Measurements from ENCODE around the gene GRK6.

The GRK6 gene

GRCh38 chr5:177440211-177440989 lies 13.9 kb downstream of the GRK6 start:
- no peak overlapping the region for H3K9ac ChIP-seq (ENCODE audit: low read length)
- no peak overlapping the region for H3K27ac ChIP-seq (ENCODE audit: low read length)
- H3K9me3 ChIP-seq (replicated peaks; ENCODE audit: insufficient read depth, low read length): no peaks in the 10 kb centered on the region
- no peak for DNase-seq
- peaks cover 4% of the 10 kb centered on the region for H3K36me3 ChIP-seq (replicated peaks; ENCODE audit: insufficient read depth, low read length)
- no peak overlapping the region for H3K4me3 ChIP-seq (ENCODE audit: low read length)
- H3K27me3 ChIP-seq (replicated peaks; ENCODE audit: insufficient read depth, low read length): no peaks in the 10 kb centered on the region
- peaks cover 31% of the 10 kb centered on the region for H3K4me1 ChIP-seq (ENCODE audit: low read length)
- TF ChIP-seq EZH2phosphoT487 (IDR thresholded peaks at IDR 0.05; ENCODE audit: low read length) (no peak), EZH2 (optimal IDR thresholded peaks at IDR 0.05; ENCODE audit: low read depth, low read length) (no peak)
- TF ChIP-seq, protein P1, sequence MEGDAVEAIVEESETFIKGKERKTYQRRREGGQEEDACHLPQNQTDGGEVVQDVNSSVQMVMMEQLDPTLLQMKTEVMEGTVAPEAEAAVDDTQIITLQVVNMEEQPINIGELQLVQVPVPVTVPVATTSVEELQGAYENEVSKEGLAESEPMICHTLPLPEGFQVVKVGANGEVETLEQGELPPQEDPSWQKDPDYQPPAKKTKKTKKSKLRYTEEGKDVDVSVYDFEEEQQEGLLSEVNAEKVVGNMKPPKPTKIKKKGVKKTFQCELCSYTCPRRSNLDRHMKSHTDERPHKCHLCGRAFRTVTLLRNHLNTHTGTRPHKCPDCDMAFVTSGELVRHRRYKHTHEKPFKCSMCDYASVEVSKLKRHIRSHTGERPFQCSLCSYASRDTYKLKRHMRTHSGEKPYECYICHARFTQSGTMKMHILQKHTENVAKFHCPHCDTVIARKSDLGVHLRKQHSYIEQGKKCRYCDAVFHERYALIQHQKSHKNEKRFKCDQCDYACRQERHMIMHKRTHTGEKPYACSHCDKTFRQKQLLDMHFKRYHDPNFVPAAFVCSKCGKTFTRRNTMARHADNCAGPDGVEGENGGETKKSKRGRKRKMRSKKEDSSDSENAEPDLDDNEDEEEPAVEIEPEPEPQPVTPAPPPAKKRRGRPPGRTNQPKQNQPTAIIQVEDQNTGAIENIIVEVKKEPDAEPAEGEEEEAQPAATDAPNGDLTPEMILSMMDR (IDR thresholded peaks at IDR 0.05; ENCODE audit: low read length): no peak
- H3K79me2 ChIP-seq (ENCODE audit: low read length): peaks cover 14% of the 10 kb centered on the region
- H4K20me1 ChIP-seq (ENCODE audit: insufficient read depth, low read length): no peaks in the 10 kb centered on the region
- no peak overlapping the region for H2AFZ ChIP-seq (ENCODE audit: low read length)
- peaks cover 25% of the 10 kb centered on the region for H3F3A ChIP-seq (ENCODE audit: insufficient read depth, low read length)
- H3K4me2 ChIP-seq (ENCODE audit: low read depth, low read length): no peak overlapping the region
- no peaks in the 10 kb centered on the region for H3K9me2 ChIP-seq (replicated peaks; ENCODE audit: insufficient read depth, low read length)

DNA sequence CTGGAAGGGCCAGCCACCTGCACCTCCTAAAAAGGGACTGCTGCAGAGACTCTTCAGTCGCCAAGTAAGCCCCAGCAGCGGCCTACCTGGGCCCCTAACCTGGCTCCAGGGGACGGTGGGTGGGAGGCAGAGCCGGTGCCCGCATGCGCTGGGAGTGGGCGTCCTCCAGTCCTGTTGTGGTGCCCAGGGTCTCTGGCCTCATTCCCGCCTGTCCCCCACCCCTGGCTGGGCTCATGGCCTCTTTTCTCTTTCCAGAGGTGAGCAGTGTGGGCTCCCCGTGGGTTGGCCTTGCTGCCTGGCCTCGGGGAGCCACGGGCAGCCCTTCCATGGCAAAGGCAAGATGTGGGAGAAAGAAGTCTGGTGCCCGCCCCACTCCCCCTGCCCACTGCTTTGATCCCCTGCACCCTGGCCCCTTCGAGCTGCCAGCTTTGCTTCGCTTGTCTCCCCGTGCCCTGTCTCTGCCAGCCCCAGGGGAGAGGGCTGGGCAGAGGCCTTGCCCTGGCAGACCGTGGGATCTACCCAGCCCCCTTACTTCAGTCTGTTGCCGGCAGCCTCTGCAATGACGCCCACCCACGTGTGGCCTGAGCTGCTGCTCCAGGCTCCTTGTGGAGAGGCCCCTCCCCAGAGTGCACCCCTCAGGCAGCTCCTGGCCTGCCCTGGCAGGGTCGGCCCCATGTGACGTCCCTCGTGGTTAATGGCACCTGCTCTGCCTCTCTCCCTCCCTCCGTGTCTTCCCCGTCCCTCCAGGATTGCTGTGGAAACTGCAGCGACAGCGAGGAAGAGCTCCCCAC lies 14.7 kb downstream of the GRK6 start:
- Histone ChIP-seq H3F3A (ENCODE audit: insufficient read depth, low read length) (peaks cover 33% of the 10 kb centered on the region), H3K27me3 (replicated peaks; ENCODE audit: insufficient read depth, low read length) (no peaks in the 10 kb centered on the region), H3K9ac (ENCODE audit: low read length) (no peak overlapping the region), H3K9me2 (replicated peaks; ENCODE audit: insufficient read depth, low read length) (no peaks in the 10 kb centered on the region), H3K4me2 (ENCODE audit: low read depth, low read length) (no peak overlapping the region), H4K20me1 (ENCODE audit: insufficient read depth, low read length) (no peaks in the 10 kb centered on the region), H3K9me3 (replicated peaks; ENCODE audit: insufficient read depth, low read length) (no peaks in the 10 kb centered on the region), H3K4me3 (ENCODE audit: low read length) (no peak overlapping the region), H2AFZ (ENCODE audit: low read length) (no peak overlapping the region), H3K36me3 (replicated peaks; ENCODE audit: insufficient read depth, low read length) (peaks cover 4% of the 10 kb centered on the region; the same call in 1 of the 2 replicates), H3K4me1 (ENCODE audit: low read length) (peaks cover 36% of the 10 kb centered on the region), H3K79me2 (ENCODE audit: low read length) (peaks cover 9% of the 10 kb centered on the region; the same call in 1 of the 2 replicates), H3K27ac (ENCODE audit: low read length) (no peak overlapping the region)
- DNase-seq: no peak
- no peak for TF ChIP-seq EZH2 (optimal IDR thresholded peaks at IDR 0.05; ENCODE audit: low read depth, low read length)

GRCh38 chr5:177442066-177442826 lies 15.8 kb downstream of the GRK6 start:
- no peak overlapping the region for H3K9ac ChIP-seq (ENCODE audit: low read length)
- H2AFZ ChIP-seq (ENCODE audit: low read length): no peak overlapping the region
- H3K9me2 ChIP-seq (replicated peaks; ENCODE audit: insufficient read depth, low read length): no peaks in the 10 kb centered on the region
- no peak overlapping the region for H3K4me3 ChIP-seq (ENCODE audit: low read length)
- peaks cover 36% of the 10 kb centered on the region for H3K4me1 ChIP-seq (ENCODE audit: low read length)
- peaks cover 36% of the 10 kb centered on the region for H3F3A ChIP-seq (ENCODE audit: insufficient read depth, low read length)
- no peaks in the 10 kb centered on the region for H3K9me3 ChIP-seq (replicated peaks; ENCODE audit: insufficient read depth, low read length)
- H3K27me3 ChIP-seq (replicated peaks; ENCODE audit: insufficient read depth, low read length): no peaks in the 10 kb centered on the region
- no peaks in the 10 kb centered on the region for H4K20me1 ChIP-seq (ENCODE audit: insufficient read depth, low read length)
- H3K27ac ChIP-seq (ENCODE audit: low read length): no peak overlapping the region
- TF ChIP-seq EZH2 (optimal IDR thresholded peaks at IDR 0.05; ENCODE audit: low read depth, low read length): no peak
- no peak for TF ChIP-seq EZH2phosphoT487 (IDR thresholded peaks at IDR 0.05; ENCODE audit: low read length)
- TF ChIP-seq, protein P1 (IDR thresholded peaks at IDR 0.05; ENCODE audit: low read length): no peak
- H3K79me2 ChIP-seq (ENCODE audit: low read length): 0 out of 2 replicates have a peak, but pooled peaks cover 4% of the 10 kb centered on the region
- peaks cover 4% of the 10 kb centered on the region; the same call in 1 of the 2 replicates for H3K36me3 ChIP-seq (replicated peaks; ENCODE audit: insufficient read depth, low read length)
- DNase-seq: no peak
- H3K4me2 ChIP-seq (ENCODE audit: low read depth, low read length): no peak overlapping the region
